GM12878 (cell line): ENCODE measurements around the gene NUP50. TPM values are rescaled to one million over a fixed set of nuclear protein-coding genes. Genes with fewer than 3 reads are reported as not detected.
A peak's percentile ranks its signal among the peaks of the same experiment; 100 is the strongest.

Experiments used
- ATAC-seq: fragments of 200-7000 bp; cut with Tn5 transposase; 3 replicates; pipeline ENCODE4 v1.9.1; 2020; ENCODE audit warnings: mild to moderate bottlenecking, moderate library complexity
- BruUV-seq: library from RNA; stranded (reverse); fragments of 400-500 nt; replicated peaks from 2 replicates; lab custom pipeline; 2021; lab: Mats Ljungman, UMichigan
- CTCF ChIA-PET: fragments of 300-600 bp; sonication (Branson Sonifier 250); formaldehyde crosslinking; extraction: SDS; loops from one replicate; lab custom pipeline; 2021; ENCODE audit warnings: inconsistent platforms; lab: Yijun Ruan, JAX
- POLR2A ChIA-PET: fragments of 350-600 bp; formaldehyde crosslinking; extraction: SDS; loops from one replicate; lab custom pipeline; 2021; ENCODE audit warnings: inconsistent platforms; lab: Charles Lee
- RAD21 ChIA-PET: fragments of 300-600 bp; sonication (Branson Sonifier 250); formaldehyde crosslinking; loops from one replicate; lab custom pipeline; 2023; ENCODE audit warnings: antibody characterized with exemption; ENCODE audit not compliant: unreplicated experiment; lab: Charles Lee
- SMC1A ChIA-PET: fragments of 300-600 bp; sonication (Branson Sonifier 250); formaldehyde crosslinking; loops from one replicate; lab custom pipeline; 2023; ENCODE audit not compliant: unreplicated experiment, uncharacterized antibody; lab: Charles Lee
- DNase-seq: peaks from one replicate; pipeline ENCODE4 v3.0.0-alpha.2; 2011; ENCODE audit warnings: low read depth, low spot score
- FAIRE-seq: peaks from 3 replicates; lab custom pipeline; 2011; peaks lifted over from hg19 to GRCh38; lab: Jason Lieb, UNC
- H2AFZ ChIP-seq: 2 replicates; pipeline ENCODE4 v1.6.0; 2011; ENCODE audit warnings: low read depth, low read length, control low read depth; ENCODE audit not compliant: control insufficient read depth
- H3K27ac ChIP-seq: 2 replicates; pipeline ENCODE4 v1.5.1; 2011; ENCODE audit warnings: control low read depth; ENCODE audit not compliant: control insufficient read depth, insufficient read depth
- H3K27me3 ChIP-seq, 2 experiments: replicated peaks in 1 of 2; 2 replicates each; pipeline versions ENCODE4 v1.6.0 to v1.6.1; 2011; ENCODE audit warnings: low read length in 1 of 2; ENCODE audit not compliant: control insufficient read depth in 2 of 2, insufficient read depth in 2 of 2
- H3K36me3 ChIP-seq, 2 experiments: 2 replicates each; pipeline ENCODE4 v1.5.1; 2011; ENCODE audit warnings: low read length in 1 of 2; ENCODE audit not compliant: control insufficient read depth in 2 of 2, insufficient read depth in 2 of 2
- H3K4me1 ChIP-seq: 2 replicates; pipeline ENCODE4 v1.6.1; 2011; ENCODE audit warnings: mild to moderate bottlenecking, low read length, moderate library complexity, mixed read lengths; ENCODE audit not compliant: control insufficient read depth, insufficient read depth
- H3K4me2 ChIP-seq: 2 replicates; pipeline ENCODE4 v1.6.0; 2011; ENCODE audit warnings: control low read depth; ENCODE audit not compliant: control insufficient read depth, insufficient read depth
- H3K4me3 ChIP-seq: fragments of 200-600 bp; sonication (generic); 2 replicates; pipeline ENCODE4 v1.5.1; 2016
- H3K79me2 ChIP-seq: 2 replicates; pipeline ENCODE4 v1.6.0; 2011; ENCODE audit warnings: low read length; ENCODE audit not compliant: control insufficient read depth, insufficient read depth
- H3K9ac ChIP-seq: 2 replicates; pipeline ENCODE4 v1.8.0; 2011; ENCODE audit warnings: low read length, control low read depth, mixed read lengths; ENCODE audit not compliant: control insufficient read depth, insufficient read depth
- H3K9me3 ChIP-seq: replicated peaks from 3 replicates; pipeline ENCODE4 v1.5.1; 2011; ENCODE audit warnings: mild to moderate bottlenecking, low read length; ENCODE audit not compliant: control insufficient read depth, insufficient read depth
- H4K20me1 ChIP-seq: 2 replicates; pipeline ENCODE4 v1.6.0; 2011; ENCODE audit not compliant: control insufficient read depth, insufficient read depth
- BHLHE40 ChIP-seq, 2 experiments: fragments of 450-650 bp in 1 of 2; IDR thresholded peaks; 2 replicates each; pipeline ENCODE4 v1.6.1; 2011 to 2017; ENCODE audit warnings: low read depth in 2 of 2, borderline replicate concordance in 1 of 2, improper control_type of control experiment in 1 of 2, low read length in 1 of 2, mild to moderate bottlenecking in 1 of 2
- CHD4 ChIP-seq: fragments of 200-600 bp; sonication (generic); IDR thresholded peaks from 2 replicates; pipeline ENCODE4 v1.6.1; 2016; ENCODE audit warnings: mild to moderate bottlenecking
- CTCF ChIP-seq, 3 experiments: IDR thresholded peaks in 2 of 3; conservative IDR thresholded peaks in 1 of 3; 2 replicates each; pipeline ENCODE4 v1.5.1; 2011; ENCODE audit warnings: low read depth in 3 of 3, low read length in 3 of 3, mild to moderate bottlenecking in 3 of 3, control low read depth in 2 of 3, moderate library complexity in 2 of 3, inconsistent platforms in 1 of 3, mixed read lengths in 1 of 3; ENCODE audit not compliant: control insufficient read depth in 2 of 3, insufficient read depth in 1 of 3; ENCODE audit errors: extremely low read depth in 1 of 3
- PAX5 ChIP-seq: IDR thresholded peaks from 2 replicates; pipeline ENCODE4 v1.6.1; 2011; ENCODE audit warnings: low read depth, low read length, borderline replicate concordance
- RAD51 ChIP-seq: fragments of 450-650 bp; IDR thresholded peaks from 2 replicates; pipeline ENCODE4 v1.6.1; 2016; ENCODE audit warnings: moderate library complexity, mild to moderate bottlenecking, inconsistent platforms
- SIX5 ChIP-seq: IDR thresholded peaks from 2 replicates; pipeline ENCODE4 v1.6.1; 2011; ENCODE audit warnings: mild to moderate bottlenecking, low read depth, low read length, moderate library complexity; ENCODE audit not compliant: severe bottlenecking
- TCF3 ChIP-seq: IDR thresholded peaks from 2 replicates; pipeline ENCODE4 v1.6.1; 2012; ENCODE audit warnings: low read depth, mild to moderate bottlenecking, low read length, borderline replicate concordance; ENCODE audit not compliant: insufficient read depth
- ZZZ3 ChIP-seq: IDR thresholded peaks from 2 replicates; pipeline ENCODE4 v1.6.1; 2011; ENCODE audit warnings: low read depth; ENCODE audit not compliant: control insufficient read depth, insufficient read length
- WGBS: methylation state at CpG from one replicate; pipeline ENCODE4 v1.1.6; 2016; ENCODE audit warnings: low lambda C conversion rate; ENCODE audit not compliant: insufficient replicate concordance, insufficient coverage; ENCODE audit errors: missing lambda C conversion rate; 5-methylcytosine and 5-hydroxymethylcytosine counted together
- in situ Hi-C: fragments of 300-500 bp; cut with MboI; formaldehyde crosslinking; loops from 9 replicates; pipeline ENCODE4 v1.14.3; 2018; ENCODE audit warnings: mixed read lengths
- intact Hi-C: fragments of 100-400 bp; cut with micrococcal nuclease; formaldehyde crosslinking; loops from one replicate; pipeline ENCODE4 v1.14.2; 2022; ENCODE audit not compliant: unreplicated experiment
- polyA plus RNA-seq, 11 experiments: library from polyadenylated mRNA; depleted of rRNA in 4 of 11; unstranded in 6 of 11; stranded (reverse) in 5 of 11; fragments of >200 nt; fragmentation: Nextera tagmentation in 4 of 11; fragmentation: Illumina TruSeq in 1 of 11; extraction: Ambion mirVana in 4 of 11; extraction: Trizol in 1 of 11; gene quantifications; 1 replicate in 1 of 11; 2 replicates in 10 of 11; pipeline versions ENCODE4 v1.2.1 to v1.2.3, GENCODE V29; 2011 to 2016; ENCODE audit warnings: inconsistent platforms in 2 of 11, missing spikeins in 2 of 11, low read depth in 1 of 11
- total RNA-seq, 4 experiments: library from RNA; depleted of rRNA in 3 of 4; stranded (reverse); fragments of >200 nt in 3 of 4; fragmentation: Illumina TruSeq in 1 of 4; extraction: Trizol in 1 of 4; gene quantifications; 2 replicates each; pipeline versions ENCODE4 v1.2.1 to v1.2.3, GENCODE V29; 2013 to 2021

The NUP50 gene
- total and polyA plus RNA-seq, 10 of the 15 experiments (the other 5 are each of a cell fraction or from before 2014, with no cell fraction given): 36.8 to 125 (median 78.8) TPM

GRCh38 chr22:45166932-45167331 is 3.2 kb downstream of the NUP50 start (continued):
- TF ChIP-seq SIX5: no peak
- no peak for TF ChIP-seq TCF3
- no peak for TF ChIP-seq CHD4
- no peak for TF ChIP-seq PAX5
- no peak for TF ChIP-seq CTCF (IDR thresholded peaks at IDR 0.05 in 2 of 3, conservative IDR thresholded peaks at IDR 0.05 in 1 of 3; ENCODE audit: control insufficient read depth in 2 of 3, extremely low read depth in 1 of 3, insufficient read depth in 1 of 3, low read depth in 3 of 3, low read length in 3 of 3)

- no peak overlapping the region for H2AFZ ChIP-seq
- SMC1A ChIA-PET: no interaction called here
- FAIRE-seq: no peak
- H3K4me2 ChIP-seq: no peak overlapping the region
- peaks cover 54% of the 10 kb centered on the region for H3K79me2 ChIP-seq
- TF ChIP-seq RAD51 (peak; percentile 82), BHLHE40 (IDR thresholded peaks at IDR 0.05; ENCODE audit: borderline replicate concordance in 1 of 2, low read depth in 2 of 2, low read length in 1 of 2) (0 out of 4 replicates have a peak, but pooled peaks of 1 of the 2 experiments have one; percentile 26), ZZZ3 (no peak)
- TF ChIP-seq, all 136 proteins: peak for 2
- H4K20me1 ChIP-seq: no peaks in the 10 kb centered on the region
- no peak overlapping the region for H3K4me3 ChIP-seq
- peaks cover 11 to 43% of the 10 kb centered on the region in 2 experiments for H3K36me3 ChIP-seq
- 92% methylated on average over 19 of the region's 19 CpGs for WGBS
- H3K27me3 ChIP-seq: no peaks in the 10 kb centered on the region
- RAD21 ChIA-PET: no interaction called here
- H3K9me3 ChIP-seq: no peaks in the 10 kb centered on the region
- DNase-seq (no peak), ATAC-seq (no peak)
- POLR2A ChIA-PET: no interaction called here
- in situ Hi-C loops (no loop called here), intact Hi-C loops (loop anchor here (5.0 kb wide), 2 partner anchors 67 to 92 kb away; no protein-coding TSS in a partner anchor)
- H3K27ac ChIP-seq: no peak overlapping the region
- CTCF ChIA-PET: interaction anchor here (0.7 to 1.2 kb wide), 2 partner anchors 65 to 94 kb away, joined by 3 to 5 read pairs; no protein-coding TSS in a partner anchor
- H3K4me1 ChIP-seq: peaks cover 3% of the 10 kb centered on the region
- BruUV-seq: no TSS peak
- H3K9ac ChIP-seq: no peak overlapping the region
These were observed 6.1 kb downstream of the NUP50 start for GRCh38 chr22:45169591-45170466.
